DOHH2 (cell line): ENCODE measurements around the gene SLBP.

ENCODE experiments used
- CTCF ChIP-seq: fragments of 200-600 bp; sonication (generic); IDR thresholded peaks from one replicate; pipeline ENCODE4 v1.5.1; 2014; ENCODE audit warnings: antibody characterized with exemption, mild to moderate bottlenecking, low read depth, low read length; ENCODE audit not compliant: poor library complexity, severe bottlenecking
- EZH2phosphoT487 ChIP-seq: fragments of 200-600 bp; sonication (generic); IDR thresholded peaks from 2 replicates; pipeline ENCODE4 v1.6.1; 2017; ENCODE audit warnings: borderline replicate concordance, mild to moderate bottlenecking, antibody characterized with exemption, low read length, moderate library complexity, mixed read lengths

GRCh38 chr4:1725521-1725920 is 13.4 kb upstream of the SLBP start:
- TF ChIP-seq CTCF, result no peak
- TF ChIP-seq EZH2phosphoT487, result no peak
